GM18526 (cell line): ENCODE data around the gene SLFN5.
"Not testable (repeated sequence)": the region's sequence is repeated elsewhere in the genome, so short reads cannot be mapped to it uniquely, and the experiment has no call there.

ENCODE experiments used
- POLR2A ChIP-seq: IDR thresholded peaks from 3 replicates; pipeline ENCODE4 v1.6.1; 2011; ENCODE audit not compliant: insufficient read length; ENCODE audit errors: extremely low read depth

Gene SLFN5

DNA sequence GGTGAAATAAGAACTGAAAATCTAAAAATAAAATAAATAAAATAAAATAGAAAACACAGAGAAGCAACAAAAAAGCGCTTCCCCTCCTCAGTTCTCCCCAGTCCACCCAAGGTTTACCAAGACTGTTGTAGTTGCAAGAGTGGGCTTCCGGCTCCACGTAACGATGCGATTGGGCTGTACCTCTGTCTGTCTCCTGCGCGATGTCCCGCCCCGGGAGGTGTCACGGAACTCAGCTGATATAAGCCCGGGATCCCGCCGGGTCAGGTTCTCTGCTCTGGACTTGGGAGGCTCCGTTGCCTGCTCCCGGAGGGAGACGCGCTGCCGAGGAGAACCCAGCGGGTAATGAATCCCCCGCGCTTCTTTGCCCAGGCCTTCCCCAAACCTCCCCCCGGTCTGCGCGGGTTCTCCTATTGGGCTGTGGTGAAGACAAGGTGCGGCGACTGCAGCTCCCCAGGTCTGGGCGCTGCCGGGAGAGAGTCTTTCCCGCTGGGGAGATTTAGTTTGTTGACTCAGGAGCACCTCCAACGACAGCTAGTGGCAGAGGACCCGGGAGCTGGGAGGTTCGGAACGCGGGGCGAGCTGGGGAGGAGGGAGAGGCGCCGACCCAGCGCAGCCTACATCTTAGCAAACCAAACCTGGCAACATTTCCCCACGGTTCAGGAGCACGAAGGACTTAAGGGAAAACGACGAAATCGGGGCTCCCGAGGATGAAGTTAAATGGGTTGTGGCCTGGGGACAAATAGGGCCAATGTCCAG, at the start of gene SLFN5:
Gene SLFN5, plus strand, starts transcription at position 268 of the 756 bp plus-strand sequence. CDS start 15,619 bp downstream, outside the sequence.
- peak; percentile 98 for TF ChIP-seq POLR2A

DNA sequence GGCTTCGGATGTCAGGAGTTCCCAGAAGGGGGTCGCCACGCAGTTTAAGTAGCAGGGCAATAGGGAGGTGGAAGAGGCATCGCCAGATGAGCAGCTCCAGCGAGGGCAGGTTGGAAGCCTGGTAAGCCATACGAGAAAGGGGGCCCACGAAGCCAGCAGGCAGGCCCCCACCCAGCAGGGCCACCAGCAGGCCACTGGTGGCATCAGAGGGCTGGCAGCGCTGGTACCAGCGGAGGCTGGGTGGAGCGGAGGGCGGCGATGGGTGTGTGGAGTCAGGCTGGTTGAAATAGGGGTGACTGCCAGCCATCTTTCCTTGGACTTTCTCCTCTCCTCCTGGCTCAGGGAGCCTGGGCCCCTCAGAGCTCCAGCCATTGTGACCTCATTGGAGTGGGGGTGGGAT, 48.9 kb upstream of the SLFN5 start, which contains the start of gene SLC35G3:
Gene SLC35G3, minus strand, starts transcription at position 393 of the 400 bp plus-strand sequence. Its CDS starts 86 bp downstream, at position 307.
- TF ChIP-seq POLR2A = not testable (repeated sequence)

DNA sequence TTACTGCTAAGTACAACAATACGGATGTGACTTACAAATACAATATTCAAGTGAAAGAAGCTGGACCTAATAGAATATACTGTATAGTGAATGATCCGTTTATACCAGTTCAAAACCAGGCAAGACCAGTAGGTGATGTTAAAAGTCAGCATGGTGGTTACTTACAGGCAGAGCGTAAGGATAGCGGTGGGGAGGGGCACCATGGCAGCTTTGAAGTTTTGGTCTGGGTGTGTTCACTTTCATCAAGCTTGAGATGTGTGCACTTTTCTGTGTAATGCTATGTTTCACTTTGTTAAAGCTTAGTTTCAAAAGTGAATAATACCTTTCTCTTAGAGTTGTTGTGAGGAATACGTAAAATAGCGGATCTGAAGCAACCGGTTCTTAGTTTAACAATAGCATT, 32.1 kb upstream of the SLFN5 start:
- no peak for TF ChIP-seq POLR2A

DNA sequence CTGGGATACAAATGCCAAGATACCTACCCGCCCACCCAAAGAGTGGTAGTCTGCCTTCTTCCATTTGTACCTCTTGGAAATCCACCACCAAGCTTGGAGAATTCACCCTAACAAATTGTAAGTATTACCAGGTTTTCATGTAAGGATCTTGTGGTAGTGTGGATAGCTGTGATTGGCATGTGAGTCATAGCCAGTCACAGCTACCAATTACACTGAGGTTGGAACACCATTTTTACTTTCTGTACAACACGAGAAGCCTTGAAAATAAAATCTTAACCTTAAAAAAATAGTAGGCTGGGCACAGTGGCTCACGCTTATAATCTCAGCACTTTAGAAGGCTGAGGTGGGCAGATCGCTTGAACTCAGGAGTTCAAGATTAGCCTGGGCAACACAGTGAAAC, 30.2 kb upstream of the SLFN5 start:
- no peak for TF ChIP-seq POLR2A

DNA sequence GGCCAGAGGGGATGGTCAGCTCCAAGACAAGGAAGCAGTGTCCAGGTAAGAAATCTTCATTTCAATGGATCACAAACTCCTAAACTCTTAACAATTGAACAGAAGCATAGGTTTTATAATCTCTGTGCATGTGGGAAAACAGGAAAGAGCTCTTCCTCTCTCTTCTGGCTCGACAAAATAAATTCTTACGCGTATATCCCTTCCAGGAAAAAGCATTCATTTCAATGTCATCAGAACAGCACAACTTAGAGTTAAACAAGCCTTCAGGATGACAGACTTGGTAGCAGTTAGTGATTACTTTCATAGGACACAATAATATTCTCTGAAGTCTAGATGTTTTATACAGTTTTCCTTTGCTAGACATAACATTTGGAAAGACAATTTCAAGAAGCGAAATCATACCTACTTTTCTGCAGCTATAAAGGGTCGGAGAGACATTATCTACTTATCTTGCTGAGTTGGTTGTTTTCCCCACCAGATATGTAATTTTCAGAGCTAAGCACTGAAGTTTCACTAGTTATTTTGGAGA, 29.4 kb upstream of the SLFN5 start:
- TF ChIP-seq POLR2A = no peak

- no peak for TF ChIP-seq POLR2A
Observed at GRCh38 chr17:35214192-35214591, 28.7 kb upstream of the SLFN5 start.

- no peak for TF ChIP-seq POLR2A
Observed at GRCh38 chr17:35214631-35215273, 28.1 kb upstream of the SLFN5 start.

GRCh38 chr17:35217107-35217506, 25.8 kb upstream of the SLFN5 start:
- no peak for TF ChIP-seq POLR2A

DNA sequence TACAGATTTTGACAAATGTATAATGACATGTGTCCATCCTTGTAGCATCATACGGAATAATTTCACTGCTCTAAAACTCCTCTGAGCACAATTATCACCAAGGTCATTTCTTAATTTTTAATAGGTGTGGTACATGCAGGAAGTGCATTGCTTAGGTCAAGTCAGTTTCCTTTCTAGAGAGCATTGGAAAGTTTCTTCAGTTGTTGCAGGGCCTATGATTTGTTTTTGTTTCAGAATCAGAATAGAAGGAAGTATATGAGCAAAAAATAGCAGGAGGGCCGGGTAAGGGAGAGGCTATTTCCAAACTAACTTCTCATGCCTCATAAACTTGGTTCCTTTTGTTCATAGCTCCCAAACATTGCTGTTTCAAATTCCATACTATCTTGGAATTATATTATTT, 24.0 kb upstream of the SLFN5 start:
- TF ChIP-seq POLR2A = no peak

DNA sequence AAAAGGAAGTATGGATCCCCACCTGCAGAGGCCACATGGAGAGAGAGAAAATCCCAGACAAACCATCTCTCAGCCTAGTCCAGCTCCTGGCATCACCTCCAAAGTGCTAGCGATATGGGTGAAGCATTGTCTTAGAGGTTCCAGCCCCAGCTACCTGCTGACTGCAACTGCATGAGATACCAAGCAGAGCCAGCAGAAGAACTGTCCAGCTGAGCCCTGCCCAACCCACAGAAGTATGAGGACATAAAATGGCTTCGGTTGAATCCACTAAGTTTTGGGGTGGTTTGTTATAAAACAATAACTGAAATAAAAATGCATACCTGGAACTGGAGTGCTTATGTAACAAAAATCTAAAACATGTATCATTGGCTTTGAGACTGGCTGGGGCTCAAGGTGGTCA, 20.4 kb upstream of the SLFN5 start:
- no peak for TF ChIP-seq POLR2A

GRCh38 chr17:35224436-35224835, 18.4 kb upstream of the SLFN5 start:
- no peak for TF ChIP-seq POLR2A

DNA sequence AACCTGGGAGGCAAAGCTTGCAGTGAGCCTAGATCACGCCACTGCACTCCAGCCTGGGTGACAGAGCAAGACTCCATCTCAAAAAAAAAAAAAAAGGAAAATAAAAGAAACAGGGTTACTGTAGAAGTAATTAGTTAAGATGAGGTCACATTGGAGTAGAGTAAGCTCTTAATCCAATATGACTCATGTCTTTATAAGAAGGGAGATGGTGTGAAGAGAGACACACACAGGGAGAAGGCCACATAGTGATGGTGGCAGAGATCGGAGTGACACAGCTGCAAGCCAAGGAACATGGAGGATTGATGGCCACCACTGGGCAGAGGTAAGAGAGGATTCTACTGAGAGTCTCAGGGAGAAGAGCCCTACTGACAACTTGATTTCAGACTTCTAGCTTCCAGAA, 15.3 kb upstream of the SLFN5 start:
- TF ChIP-seq POLR2A = no peak

- no peak for TF ChIP-seq POLR2A
Observed at GRCh38 chr17:35229638-35230037, 13.2 kb upstream of the SLFN5 start.

GRCh38 chr17:35235289-35235688, 7.6 kb upstream of the SLFN5 start:
- no peak for TF ChIP-seq POLR2A

DNA sequence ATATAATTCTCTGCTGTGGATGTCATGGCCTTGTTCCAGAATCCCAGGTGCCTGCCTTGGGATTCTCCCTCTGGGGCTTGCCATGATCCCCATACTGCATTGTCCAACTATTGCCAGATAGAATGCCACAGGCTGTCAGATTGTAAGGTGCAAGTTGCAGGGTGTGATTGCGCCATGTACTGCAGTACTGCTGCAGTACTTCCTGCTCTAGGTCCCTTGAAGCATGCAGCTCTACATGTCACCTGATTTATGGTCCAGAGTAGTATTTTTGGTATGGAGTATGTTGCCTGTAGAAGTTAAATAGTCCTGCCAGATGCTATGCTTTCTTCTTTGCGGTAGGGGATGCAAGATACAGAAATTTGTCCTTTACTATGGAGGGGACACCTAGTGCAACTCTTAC, 7.0 kb upstream of the SLFN5 start:
- TF ChIP-seq POLR2A = no peak

DNA sequence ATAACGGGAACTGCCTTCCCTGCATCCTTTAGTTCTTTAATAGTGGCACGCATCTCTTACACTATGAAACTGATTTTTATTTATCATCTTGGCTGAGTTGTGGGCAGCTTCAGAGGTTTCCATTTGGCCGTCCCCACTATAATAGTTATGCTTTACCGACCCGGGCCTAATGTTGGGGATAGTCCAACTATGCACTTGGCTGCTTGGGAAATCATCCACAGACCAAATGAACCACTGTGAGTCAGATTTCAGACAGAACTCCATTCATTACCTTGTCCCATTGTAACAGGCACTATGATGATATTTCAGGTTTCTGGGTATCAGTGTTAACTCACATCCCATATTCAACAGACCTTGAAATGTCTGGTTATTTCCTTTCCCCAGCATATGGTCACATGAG, 6.1 kb upstream of the SLFN5 start:
- TF ChIP-seq POLR2A = no peak
